K562 (cell line): ENCODE measurements around the gene FAM167B. TPM values are rescaled to one million over a fixed set of nuclear protein-coding genes. Genes with fewer than 3 reads are reported as not detected.

ENCODE experiments used
- AFF1 ChIP-seq, 2 experiments: fragments of 450-650 bp; IDR thresholded peaks; 2 replicates each; pipeline ENCODE4 v1.6.1; 2018; ENCODE audit warnings: mild to moderate bottlenecking in 2 of 2, low read depth in 1 of 2; ENCODE audit not compliant: partially characterized antibody in 2 of 2
- KLF1 ChIP-seq: fragments of 450-650 bp; IDR thresholded peaks from 2 replicates; pipeline ENCODE4 v1.6.1; 2016; ENCODE audit warnings: missing genetic modification characterization, missing compliant biosample characterization
- KLF13 ChIP-seq: fragments of 450-650 bp; IDR thresholded peaks from 2 replicates; pipeline ENCODE4 v1.6.1; 2016; ENCODE audit warnings: missing genetic modification characterization, low read depth, mild to moderate bottlenecking, missing compliant biosample characterization, moderate library complexity, borderline replicate concordance
- MEF2A ChIP-seq: IDR thresholded peaks from 2 replicates; pipeline ENCODE4 v1.6.1; 2011; ENCODE audit warnings: low read depth, mild to moderate bottlenecking, low read length, moderate library complexity; ENCODE audit not compliant: control insufficient read depth
- POLR2H ChIP-seq: IDR thresholded peaks from 2 replicates; pipeline ENCODE4 v1.6.1; 2016; ENCODE audit warnings: missing genetic modification characterization, low read depth, mild to moderate bottlenecking, control low read depth, missing compliant biosample characterization, moderate library complexity
- RBBP5 ChIP-seq: fragments of 200-600 bp; sonication (generic); IDR thresholded peaks from 2 replicates; pipeline ENCODE4 v1.6.1; 2012; ENCODE audit warnings: borderline replicate concordance, mild to moderate bottlenecking, low read length, control low read depth, inconsistent platforms; ENCODE audit not compliant: insufficient read depth, poor library complexity, severe bottlenecking
- TCF7 ChIP-seq: sonication (generic); IDR thresholded peaks from 2 replicates; pipeline ENCODE4 v1.6.1; 2016; ENCODE audit warnings: antibody characterized with exemption, borderline replicate concordance
- ZFP1 ChIP-seq: fragments of 450-650 bp; formaldehyde crosslinking; IDR thresholded peaks from 2 replicates; pipeline ENCODE4 v1.4.0; 2020; ENCODE audit warnings: mild to moderate bottlenecking, mixed read lengths
- ZNF263 ChIP-seq: sonication (generic); formaldehyde crosslinking; IDR thresholded peaks from 2 replicates; pipeline ENCODE4 v1.8.0; 2022; ENCODE audit warnings: mild to moderate bottlenecking, missing genetic modification reagents, borderline replicate concordance
- ZNF282 ChIP-seq: sonication (generic); formaldehyde crosslinking; IDR thresholded peaks from 2 replicates; pipeline ENCODE4 v1.8.1; 2023; ENCODE audit warnings: missing genetic modification reagents
- ZNF445 ChIP-seq: fragments of 250-450 bp; sonication (Bioruptor Pico); IDR thresholded peaks from 2 replicates; pipeline ENCODE4 v1.4.0; 2020; ENCODE audit warnings: low read depth, mild to moderate bottlenecking, moderate library complexity
- ZNF583 ChIP-seq: fragments of 250-450 bp; sonication (Bioruptor Pico); IDR thresholded peaks from 2 replicates; pipeline ENCODE4 v1.4.0; 2020
- ZNF785 ChIP-seq: fragments of 250-450 bp; sonication (Bioruptor Pico); IDR thresholded peaks from 2 replicates; pipeline ENCODE4 v1.4.0; 2020; ENCODE audit warnings: mild to moderate bottlenecking
- polyA plus RNA-seq, 8 experiments: library from polyadenylated mRNA; depleted of rRNA in 4 of 8; stranded (reverse) in 5 of 8; unstranded in 3 of 8; fragments of >200 nt; fragmentation: Nextera tagmentation in 2 of 8; fragmentation: Illumina TruSeq in 1 of 8; extraction: Ambion mirVana in 2 of 8; extraction: Trizol in 1 of 8; gene quantifications; 2 replicates each; pipeline versions ENCODE4 v1.2.1 to v1.2.3, GENCODE V29; 2011 to 2014; ENCODE audit warnings: inconsistent platforms in 1 of 8, missing spikeins in 1 of 8
- total RNA-seq, 7 experiments: library from RNA; depleted of rRNA in 6 of 7; stranded (reverse); fragments of >200 nt in 6 of 7; fragmentation: Illumina TruSeq in 2 of 7; extraction: Trizol in 2 of 7; gene quantifications; 2 replicates each; pipeline versions ENCODE4 v1.2.1 to v1.2.3, GENCODE V29; 2011 to 2021; ENCODE audit warnings: low replicate concordance in 1 of 7
- TF ChIP-seq, protein P1 (sequence below): fragments of 250-450 bp; sonication (Bioruptor Pico); IDR thresholded peaks from 2 replicates; pipeline ENCODE4 v1.4.0; 2020; ENCODE audit warnings: mild to moderate bottlenecking, moderate library complexity
- TF ChIP-seq, protein P2 (sequence below): fragments of 250-450 bp; sonication (Bioruptor Pico); IDR thresholded peaks from 2 replicates; pipeline ENCODE4 v1.8.0; 2022; ENCODE audit warnings: moderate library complexity, mild to moderate bottlenecking, inconsistent platforms
- TF ChIP-seq, protein P3 (sequence below): sonication (generic); formaldehyde crosslinking; IDR thresholded peaks from 2 replicates; pipeline ENCODE4 v1.8.0; 2022; ENCODE audit warnings: missing genetic modification reagents, mild to moderate bottlenecking, moderate library complexity, borderline replicate concordance
- TF ChIP-seq, protein P4 (sequence below): fragments of 450-650 bp; formaldehyde crosslinking; IDR thresholded peaks from 2 replicates; pipeline ENCODE4 v1.4.0; 2022; ENCODE audit warnings: missing genetic modification characterization

The FAM167B gene
- total and polyA plus RNA-seq, 9 of the 15 experiments (the other 6 are each of a cell fraction or from before 2014, with no cell fraction given) = not detected

DNA sequence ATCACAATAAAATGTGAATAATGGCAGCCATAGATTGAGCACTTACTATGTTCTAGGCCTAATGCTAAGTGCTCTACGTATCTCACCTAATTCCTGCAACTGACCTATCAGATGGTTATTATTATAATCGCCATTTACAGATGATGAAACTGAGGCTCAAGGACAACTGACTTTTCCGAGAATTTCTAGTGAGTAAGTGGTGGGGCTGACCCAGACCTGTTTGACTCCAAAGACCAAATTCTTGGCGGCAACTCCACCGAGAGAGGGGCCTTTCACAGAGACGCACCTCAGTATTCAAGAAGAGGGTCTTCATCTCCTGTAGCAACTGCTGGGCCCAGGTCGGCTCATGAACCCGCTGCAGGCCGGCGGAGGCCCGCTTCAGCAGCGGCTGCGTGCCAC lies 25.4 kb upstream of the FAM167B start (continued):
- TF ChIP-seq ZFP1 (no peak), POLR2H (peak; percentile 57; the same call in 1 of the 2 replicates), RBBP5 (no peak), ZNF785 (no peak), MEF2A (no peak), ZNF583 (CRISPR knock-in tag) (no peak), ZNF263 (CRISPR knock-in tag) (peak; percentile 29; the same call in 1 of the 2 replicates), KLF1 (no peak), AFF1 (IDR thresholded peaks at IDR 0.05; ENCODE audit: low read depth in 1 of 2, partially characterized antibody in 2 of 2) (no peak), ZNF445 (no peak), TCF7 (no peak), ZNF282 (CRISPR knock-in tag) (no peak), KLF13 (no peak)
- TF ChIP-seq, protein P1, sequence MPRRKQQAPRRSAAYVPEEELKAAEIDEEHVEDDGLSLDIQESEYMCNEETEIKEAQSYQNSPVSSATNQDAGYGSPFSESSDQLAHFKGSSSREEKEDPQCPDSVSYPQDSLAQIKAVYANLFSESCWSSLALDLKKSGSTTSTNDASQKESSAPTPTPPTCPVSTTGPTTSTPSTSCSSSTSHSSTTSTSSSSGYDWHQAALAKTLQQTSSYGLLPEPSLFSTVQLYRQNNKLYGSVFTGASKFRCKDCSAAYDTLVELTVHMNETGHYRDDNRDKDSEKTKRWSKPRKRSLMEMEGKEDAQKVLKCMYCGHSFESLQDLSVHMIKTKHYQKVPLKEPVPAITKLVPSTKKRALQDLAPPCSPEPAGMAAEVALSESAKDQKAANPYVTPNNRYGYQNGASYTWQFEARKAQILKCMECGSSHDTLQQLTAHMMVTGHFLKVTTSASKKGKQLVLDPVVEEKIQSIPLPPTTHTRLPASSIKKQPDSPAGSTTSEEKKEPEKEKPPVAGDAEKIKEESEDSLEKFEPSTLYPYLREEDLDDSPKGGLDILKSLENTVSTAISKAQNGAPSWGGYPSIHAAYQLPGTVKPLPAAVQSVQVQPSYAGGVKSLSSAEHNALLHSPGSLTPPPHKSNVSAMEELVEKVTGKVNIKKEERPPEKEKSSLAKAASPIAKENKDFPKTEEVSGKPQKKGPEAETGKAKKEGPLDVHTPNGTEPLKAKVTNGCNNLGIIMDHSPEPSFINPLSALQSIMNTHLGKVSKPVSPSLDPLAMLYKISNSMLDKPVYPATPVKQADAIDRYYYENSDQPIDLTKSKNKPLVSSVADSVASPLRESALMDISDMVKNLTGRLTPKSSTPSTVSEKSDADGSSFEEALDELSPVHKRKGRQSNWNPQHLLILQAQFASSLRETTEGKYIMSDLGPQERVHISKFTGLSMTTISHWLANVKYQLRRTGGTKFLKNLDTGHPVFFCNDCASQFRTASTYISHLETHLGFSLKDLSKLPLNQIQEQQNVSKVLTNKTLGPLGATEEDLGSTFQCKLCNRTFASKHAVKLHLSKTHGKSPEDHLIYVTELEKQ (CRISPR knock-in tag) = no peak
- TF ChIP-seq, protein P2, sequence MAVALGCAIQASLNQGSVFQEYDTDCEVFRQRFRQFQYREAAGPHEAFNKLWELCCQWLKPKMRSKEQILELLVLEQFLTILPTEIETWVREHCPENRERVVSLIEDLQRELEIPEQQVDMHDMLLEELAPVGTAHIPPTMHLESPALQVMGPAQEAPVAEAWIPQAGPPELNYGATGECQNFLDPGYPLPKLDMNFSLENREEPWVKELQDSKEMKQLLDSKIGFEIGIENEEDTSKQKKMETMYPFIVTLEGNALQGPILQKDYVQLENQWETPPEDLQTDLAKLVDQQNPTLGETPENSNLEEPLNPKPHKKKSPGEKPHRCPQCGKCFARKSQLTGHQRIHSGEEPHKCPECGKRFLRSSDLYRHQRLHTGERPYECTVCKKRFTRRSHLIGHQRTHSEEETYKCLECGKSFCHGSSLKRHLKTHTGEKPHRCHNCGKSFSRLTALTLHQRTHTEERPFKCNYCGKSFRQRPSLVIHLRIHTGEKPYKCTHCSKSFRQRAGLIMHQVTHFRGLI (CRISPR knock-in tag) = no peak
- TF ChIP-seq, protein P3, sequence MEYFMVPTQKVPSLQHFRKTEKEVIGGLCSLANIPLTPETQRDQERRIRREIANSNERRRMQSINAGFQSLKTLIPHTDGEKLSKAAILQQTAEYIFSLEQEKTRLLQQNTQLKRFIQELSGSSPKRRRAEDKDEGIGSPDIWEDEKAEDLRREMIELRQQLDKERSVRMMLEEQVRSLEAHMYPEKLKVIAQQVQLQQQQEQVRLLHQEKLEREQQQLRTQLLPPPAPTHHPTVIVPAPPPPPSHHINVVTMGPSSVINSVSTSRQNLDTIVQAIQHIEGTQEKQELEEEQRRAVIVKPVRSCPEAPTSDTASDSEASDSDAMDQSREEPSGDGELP = no peak
- TF ChIP-seq, protein P4, sequence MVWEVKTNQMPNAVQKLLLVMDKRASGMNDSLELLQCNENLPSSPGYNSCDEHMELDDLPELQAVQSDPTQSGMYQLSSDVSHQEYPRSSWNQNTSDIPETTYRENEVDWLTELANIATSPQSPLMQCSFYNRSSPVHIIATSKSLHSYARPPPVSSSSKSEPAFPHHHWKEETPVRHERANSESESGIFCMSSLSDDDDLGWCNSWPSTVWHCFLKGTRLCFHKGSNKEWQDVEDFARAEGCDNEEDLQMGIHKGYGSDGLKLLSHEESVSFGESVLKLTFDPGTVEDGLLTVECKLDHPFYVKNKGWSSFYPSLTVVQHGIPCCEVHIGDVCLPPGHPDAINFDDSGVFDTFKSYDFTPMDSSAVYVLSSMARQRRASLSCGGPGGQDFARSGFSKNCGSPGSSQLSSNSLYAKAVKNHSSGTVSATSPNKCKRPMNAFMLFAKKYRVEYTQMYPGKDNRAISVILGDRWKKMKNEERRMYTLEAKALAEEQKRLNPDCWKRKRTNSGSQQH (CRISPR knock-in tag) = no peak
